Stomach (tissue), 4 donors: ENCODE data around the gene SLC1A2.

Experiments used
- POLR2A ChIP-seq, 4 donors: fragments of 450-650 bp; IDR thresholded peaks; one replicate each; pipeline ENCODE4 v1.6.1; 2016; ENCODE audit warnings: antibody characterized with exemption in 4 of 4, control low read depth in 2 of 4, mild to moderate bottlenecking in 1 of 4, moderate library complexity in 1 of 4
- POLR2AphosphoS5 ChIP-seq, 3 donors: sonication (generic); formaldehyde crosslinking; IDR thresholded peaks; one replicate each; pipeline ENCODE4 v1.6.1; 2016; ENCODE audit warnings: antibody characterized with exemption in 3 of 3
- TF ChIP-seq, protein P1 (sequence below), 7 experiments: fragments of 450-650 bp in 4 of 7; fragments of 200-600 bp in 3 of 7; sonication (generic) in 3 of 7; IDR thresholded peaks; one replicate each; pipeline ENCODE4 v1.5.1; 2016 to 2019; ENCODE audit warnings: antibody characterized with exemption in 7 of 7, control low read depth in 2 of 7, mild to moderate bottlenecking in 1 of 7

GRCh38 chr11:35363854-35364780 lies 55.2 kb downstream of the SLC1A2 start:
- TF ChIP-seq, protein P1, sequence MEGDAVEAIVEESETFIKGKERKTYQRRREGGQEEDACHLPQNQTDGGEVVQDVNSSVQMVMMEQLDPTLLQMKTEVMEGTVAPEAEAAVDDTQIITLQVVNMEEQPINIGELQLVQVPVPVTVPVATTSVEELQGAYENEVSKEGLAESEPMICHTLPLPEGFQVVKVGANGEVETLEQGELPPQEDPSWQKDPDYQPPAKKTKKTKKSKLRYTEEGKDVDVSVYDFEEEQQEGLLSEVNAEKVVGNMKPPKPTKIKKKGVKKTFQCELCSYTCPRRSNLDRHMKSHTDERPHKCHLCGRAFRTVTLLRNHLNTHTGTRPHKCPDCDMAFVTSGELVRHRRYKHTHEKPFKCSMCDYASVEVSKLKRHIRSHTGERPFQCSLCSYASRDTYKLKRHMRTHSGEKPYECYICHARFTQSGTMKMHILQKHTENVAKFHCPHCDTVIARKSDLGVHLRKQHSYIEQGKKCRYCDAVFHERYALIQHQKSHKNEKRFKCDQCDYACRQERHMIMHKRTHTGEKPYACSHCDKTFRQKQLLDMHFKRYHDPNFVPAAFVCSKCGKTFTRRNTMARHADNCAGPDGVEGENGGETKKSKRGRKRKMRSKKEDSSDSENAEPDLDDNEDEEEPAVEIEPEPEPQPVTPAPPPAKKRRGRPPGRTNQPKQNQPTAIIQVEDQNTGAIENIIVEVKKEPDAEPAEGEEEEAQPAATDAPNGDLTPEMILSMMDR (IDR thresholded peaks at IDR 0.05) = no peak
- TF ChIP-seq POLR2A (IDR thresholded peaks at IDR 0.05) = no peak
- peak in 2 of 3 donors; percentile 50 to 68 for TF ChIP-seq POLR2AphosphoS5 (IDR thresholded peaks at IDR 0.05)
